Activated T-cell treated with anti-CD3 and anti-CD28 coated beads, Interleukin-2, amount 50 U/mL, for 72 hours (primary cell): ENCODE data around the gene VAMP1. TPM values are rescaled to one million over a fixed set of nuclear protein-coding genes. Genes with fewer than 3 reads are reported as not detected.
"Not testable (repeated sequence)": the region's sequence is repeated elsewhere in the genome, so short reads cannot be mapped to it uniquely, and the experiment has no call there.

Experiments used
- ATAC-seq, 2 donors: fragments of 150-1000 bp; cut with Tn5 transposase; replicated peaks in 1 of 2; 2 replicates each; pipeline ENCODE4 v1.10.0; 2021; ENCODE audit warnings: moderate library complexity in 2 of 2, mild to moderate bottlenecking in 1 of 2
- DNase-seq, 2 donors: peaks; one replicate each; pipeline ENCODE4 v3.0.0; 2021 to 2022; ENCODE audit warnings: mixed read lengths in 1 of 2
- H3K27ac Mint-ChIP-seq: one replicate; pipeline ENCODE4 v1.8.0; 2022; ENCODE audit warnings: mild to moderate bottlenecking, moderate library complexity, mixed read lengths
- H3K27me3 Mint-ChIP-seq: one replicate; pipeline ENCODE4 v1.8.0; 2022; ENCODE audit warnings: low read depth, mixed read lengths
- H3K36me3 Mint-ChIP-seq, 2 donors: one replicate each; pipeline ENCODE4 v1.8.0; 2022; ENCODE audit warnings: mixed read lengths in 2 of 2, mild to moderate bottlenecking in 1 of 2; ENCODE audit not compliant: insufficient read depth in 2 of 2
- H3K4me1 Mint-ChIP-seq: one replicate; pipeline ENCODE4 v1.8.0; 2022; ENCODE audit warnings: low read depth, mixed read lengths
- H3K4me3 Mint-ChIP-seq, 2 donors: one replicate each; pipeline ENCODE4 v1.8.0; 2022; ENCODE audit warnings: mild to moderate bottlenecking in 2 of 2, mixed read lengths in 2 of 2, moderate library complexity in 2 of 2
- H3K9me3 Mint-ChIP-seq, 2 donors: one replicate each; pipeline ENCODE4 v1.8.0; 2022; ENCODE audit warnings: mixed read lengths in 2 of 2
- total RNA-seq, 2 donors: library from RNA; stranded (reverse); gene quantifications; one replicate each; pipeline ENCODE4 v1.2.3, GENCODE V29; 2022

Gene VAMP1
- total RNA-seq, 2 donors from 2014 or later: 51.2 to 53.1 TPM

- DNase-seq (no peak), ATAC-seq (no peak)
- H3K36me3 Mint-ChIP-seq: peaks cover 5 to 8% of the 10 kb centered on the region in 2 donors
- no peaks in the 10 kb centered on the region for H3K9me3 Mint-ChIP-seq
- no peaks in the 10 kb centered on the region for H3K27me3 Mint-ChIP-seq
- H3K27ac Mint-ChIP-seq: no peak overlapping the region
- H3K4me1 Mint-ChIP-seq: peaks cover 22% of the 10 kb centered on the region
- H3K4me3 Mint-ChIP-seq: no peak overlapping the region
Observed at GRCh38 chr12:6489449-6489848, 19.0 kb upstream of the VAMP1 start.

GRCh38 chr12:6488240-6488639, 17.8 kb upstream of the VAMP1 start:
- Mint-ChIP-seq H3K4me1 (peaks cover 19% of the 10 kb centered on the region), H3K27me3 (no peaks in the 10 kb centered on the region), H3K27ac (no peak overlapping the region), H3K36me3 (peaks cover 3 to 8% of the 10 kb centered on the region in 2 donors), H3K9me3 (no peaks in the 10 kb centered on the region), H3K4me3 (no peak overlapping the region)
- DNase-seq (no peak), ATAC-seq (no peak)

GRCh38 chr12:6478416-6478815, 7.9 kb upstream of the VAMP1 start:
- Mint-ChIP-seq H3K27ac (no peak overlapping the region), H3K36me3 (no peaks in the 10 kb centered on the region), H3K9me3 (no peaks in the 10 kb centered on the region), H3K4me3 (no peak overlapping the region), H3K4me1 (no peaks in the 10 kb centered on the region), H3K27me3 (no peaks in the 10 kb centered on the region)
- no peak for ATAC-seq
- no peak for DNase-seq

GRCh38 chr12:6477601-6478377, 7.3 kb upstream of the VAMP1 start:
- ATAC-seq, H3K36me3 Mint-ChIP-seq, H3K4me1 Mint-ChIP-seq, DNase-seq, H3K27ac Mint-ChIP-seq, H3K9me3 Mint-ChIP-seq, H3K4me3 Mint-ChIP-seq, H3K27me3 Mint-ChIP-seq: not testable (repeated sequence)

DNA sequence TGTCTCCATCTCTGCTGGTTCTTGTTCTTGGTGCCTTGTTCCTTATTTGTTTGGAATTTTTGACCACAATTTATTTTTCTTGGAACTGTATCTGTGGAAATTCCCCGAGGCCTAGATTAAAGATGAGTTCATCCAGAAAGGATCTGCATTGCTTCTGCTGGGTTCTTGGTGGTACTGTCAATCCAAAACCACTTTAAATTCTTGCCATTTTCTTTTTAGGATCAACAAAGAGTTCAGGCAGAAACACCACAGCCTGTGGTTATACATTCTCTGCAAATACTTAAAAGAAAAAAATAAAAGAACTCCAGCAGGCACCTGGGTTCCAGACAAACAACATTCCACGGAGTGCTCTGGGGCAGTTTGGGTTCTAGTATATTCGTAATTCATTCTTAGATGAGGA, 6.0 kb upstream of the VAMP1 start:
- no peak overlapping the region for H3K4me3 Mint-ChIP-seq
- DNase-seq (no peak), ATAC-seq (no peak)
- H3K27ac Mint-ChIP-seq: no peak overlapping the region
- H3K9me3 Mint-ChIP-seq: no peaks in the 10 kb centered on the region
- no peaks in the 10 kb centered on the region for H3K27me3 Mint-ChIP-seq
- H3K36me3 Mint-ChIP-seq: no peaks in the 10 kb centered on the region
- peaks cover 9% of the 10 kb centered on the region for H3K4me1 Mint-ChIP-seq

- ATAC-seq, H3K36me3 Mint-ChIP-seq, H3K4me3 Mint-ChIP-seq, H3K27me3 Mint-ChIP-seq, H3K27ac Mint-ChIP-seq, DNase-seq, H3K9me3 Mint-ChIP-seq: not testable (repeated sequence)
- H3K4me1 Mint-ChIP-seq: peaks cover 17% of the 10 kb centered on the region
Observed at GRCh38 chr12:6475233-6475975, 4.9 kb upstream of the VAMP1 start.

DNA sequence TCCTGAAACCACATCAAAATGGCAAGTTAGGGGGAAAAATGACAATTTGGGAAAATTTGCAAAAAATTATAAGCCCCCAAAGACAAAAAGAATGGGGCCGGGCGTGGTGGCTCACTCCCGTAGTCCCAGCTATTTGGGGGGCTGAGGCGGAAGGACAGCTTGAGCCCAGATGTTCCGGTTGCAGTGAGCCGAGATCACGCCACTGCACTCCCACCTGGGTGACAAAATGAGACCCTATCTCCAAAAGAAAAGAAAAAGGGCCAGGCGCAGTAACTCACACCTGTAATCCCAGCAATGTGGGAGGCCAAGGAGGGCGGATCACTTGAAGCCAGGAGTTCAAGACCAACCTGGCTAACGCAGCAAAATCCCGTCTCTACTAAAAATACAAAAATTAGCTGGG, 2.0 kb upstream of the VAMP1 start:
- H3K4me3 Mint-ChIP-seq: peak overlapping the region in 1 of 2 donors; percentile 98
- H3K9me3 Mint-ChIP-seq: no peaks in the 10 kb centered on the region
- no peak for DNase-seq
- H3K27ac Mint-ChIP-seq: no peak overlapping the region
- no peaks in the 10 kb centered on the region for H3K27me3 Mint-ChIP-seq
- ATAC-seq: no peak
- H3K36me3 Mint-ChIP-seq: peaks cover 5 to 9% of the 10 kb centered on the region in 2 donors
- H3K4me1 Mint-ChIP-seq: peaks cover 40% of the 10 kb centered on the region

DNA sequence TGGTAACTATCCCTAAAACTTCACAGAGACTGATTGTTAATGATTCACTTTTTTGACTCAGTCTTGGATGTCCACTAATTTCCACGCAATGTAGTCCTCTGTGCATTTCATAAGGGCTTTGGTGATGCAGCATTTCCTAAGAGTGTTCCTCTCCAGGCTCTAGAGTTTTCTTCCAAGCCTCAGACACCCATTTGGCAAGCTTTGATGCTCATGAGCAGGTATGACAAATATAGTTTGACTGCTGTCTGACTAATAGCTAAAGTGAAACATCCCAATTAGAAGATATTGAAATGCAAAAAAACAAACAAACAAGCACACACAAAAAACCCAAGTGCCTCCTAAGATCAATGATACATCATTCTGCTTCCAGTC, 1.5 kb upstream of the VAMP1 start:
- peaks cover 6 to 13% of the 10 kb centered on the region in 2 donors for H3K36me3 Mint-ChIP-seq
- peak overlapping the region; percentile 31 for H3K27ac Mint-ChIP-seq
- no peaks in the 10 kb centered on the region for H3K9me3 Mint-ChIP-seq
- H3K27me3 Mint-ChIP-seq: no peaks in the 10 kb centered on the region
- DNase-seq (no peak), ATAC-seq (no peak)
- H3K4me1 Mint-ChIP-seq: peaks cover 45% of the 10 kb centered on the region
- peak overlapping the region; percentile 88 to 98 for H3K4me3 Mint-ChIP-seq

- peak overlapping the region; percentile 83 for H3K27ac Mint-ChIP-seq
- H3K4me1 Mint-ChIP-seq: peaks cover 66% of the 10 kb centered on the region
- no peaks in the 10 kb centered on the region for H3K27me3 Mint-ChIP-seq
- peak overlapping the region; percentile 88 to 98 for H3K4me3 Mint-ChIP-seq
- no peak for ATAC-seq
- peaks cover 14 to 28% of the 10 kb centered on the region in 2 donors for H3K36me3 Mint-ChIP-seq
- H3K9me3 Mint-ChIP-seq: no peaks in the 10 kb centered on the region
- DNase-seq: no peak
Observed at GRCh38 chr12:6469609-6470374, 685 bp downstream of the VAMP1 start.

DNA sequence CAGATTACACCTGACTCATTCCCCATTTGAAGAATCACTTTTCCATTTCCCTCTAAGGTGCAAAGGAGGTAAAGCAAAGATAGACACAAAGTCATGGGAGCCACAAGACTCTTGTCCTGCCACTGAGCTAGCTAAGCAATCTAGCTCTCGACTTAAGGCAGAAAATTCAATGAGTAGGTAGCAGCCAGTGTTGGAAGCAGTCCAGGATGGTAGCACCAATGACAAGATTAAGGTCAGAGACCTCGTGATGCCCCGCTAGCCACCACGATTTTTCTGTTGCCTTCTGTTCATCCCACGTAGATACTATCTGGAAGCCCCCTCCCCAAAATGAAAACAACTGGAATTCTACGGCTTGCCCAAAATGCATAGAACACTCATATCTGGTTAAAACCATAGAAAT, 1.4 kb downstream of the VAMP1 start:
- H3K27ac Mint-ChIP-seq: peak overlapping the region; percentile 83
- peak overlapping the region; percentile 88 to 98 for H3K4me3 Mint-ChIP-seq
- peaks cover 73% of the 10 kb centered on the region for H3K4me1 Mint-ChIP-seq
- H3K36me3 Mint-ChIP-seq: peaks cover 19 to 35% of the 10 kb centered on the region in 2 donors
- H3K27me3 Mint-ChIP-seq: no peaks in the 10 kb centered on the region
- H3K9me3 Mint-ChIP-seq: no peaks in the 10 kb centered on the region
- DNase-seq: no peak
- ATAC-seq: no peak

- Mint-ChIP-seq H3K9me3 (no peaks in the 10 kb centered on the region), H3K4me3 (peak overlapping the region; percentile 88 to 98), H3K27me3 (no peaks in the 10 kb centered on the region), H3K36me3 (peaks cover 20 to 41% of the 10 kb centered on the region in 2 donors), H3K27ac (peak overlapping the region; percentile 83), H3K4me1 (peaks cover 82% of the 10 kb centered on the region)
- ATAC-seq: no peak
- no peak for DNase-seq
Observed at GRCh38 chr12:6468283-6468575, 2.2 kb downstream of the VAMP1 start.

GRCh38 chr12:6467571-6468282, 2.8 kb downstream of the VAMP1 start:
- H3K27ac Mint-ChIP-seq: peak overlapping the region; percentile 83
- peaks cover 87% of the 10 kb centered on the region for H3K4me1 Mint-ChIP-seq
- peaks cover 22 to 42% of the 10 kb centered on the region in 2 donors for H3K36me3 Mint-ChIP-seq
- not testable (repeated sequence) for H3K27me3 Mint-ChIP-seq, H3K9me3 Mint-ChIP-seq, ATAC-seq, DNase-seq
- peak overlapping the region; percentile 88 to 98 for H3K4me3 Mint-ChIP-seq
